GM21723 (cell line): ENCODE results near the gene VSIG10L.

ENCODE experiments used
- ATAC-seq: cut with Tn5 transposase; IDR thresholded peaks from one replicate; pipeline ENCODE4 v1.9.1; 2021; ENCODE audit warnings: mild to moderate bottlenecking, moderate library complexity; ENCODE audit not compliant: unreplicated experiment

Gene VSIG10L

DNA sequence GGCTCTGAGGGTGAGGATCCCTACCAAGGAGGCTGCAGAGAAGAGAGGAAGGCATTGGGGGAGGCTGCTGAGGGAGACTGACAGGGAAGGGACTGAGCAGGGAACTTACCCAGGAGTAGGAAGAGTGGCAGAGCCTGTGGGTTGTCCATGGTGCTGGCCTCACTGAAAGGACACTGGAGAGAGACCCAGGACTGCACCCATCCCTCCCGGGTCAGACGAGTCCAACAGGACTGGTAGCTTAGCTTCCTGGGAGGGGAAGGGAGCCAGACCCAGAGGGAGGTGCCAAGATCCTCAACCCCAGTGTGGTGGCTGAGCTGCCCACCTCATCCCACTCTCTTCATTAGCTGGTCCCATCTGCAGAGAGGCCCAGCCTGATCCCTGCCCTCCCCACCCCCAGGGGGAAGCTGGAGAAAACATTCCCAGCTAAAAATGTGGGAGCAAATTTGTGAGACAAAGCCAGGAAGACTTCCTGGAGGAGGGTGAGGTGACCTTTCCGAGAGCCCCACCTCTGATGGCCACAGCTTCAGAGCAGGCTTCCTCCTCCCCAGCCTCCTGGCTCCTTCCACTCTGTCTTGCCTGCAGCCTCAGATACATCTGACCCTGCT, at the start of gene VSIG10L:
Gene VSIG10L (minus strand): TSS at position 164 of the 605 bp plus-strand sequence. CDS start 15 bp downstream, at position 149.
- no peak for ATAC-seq

DNA sequence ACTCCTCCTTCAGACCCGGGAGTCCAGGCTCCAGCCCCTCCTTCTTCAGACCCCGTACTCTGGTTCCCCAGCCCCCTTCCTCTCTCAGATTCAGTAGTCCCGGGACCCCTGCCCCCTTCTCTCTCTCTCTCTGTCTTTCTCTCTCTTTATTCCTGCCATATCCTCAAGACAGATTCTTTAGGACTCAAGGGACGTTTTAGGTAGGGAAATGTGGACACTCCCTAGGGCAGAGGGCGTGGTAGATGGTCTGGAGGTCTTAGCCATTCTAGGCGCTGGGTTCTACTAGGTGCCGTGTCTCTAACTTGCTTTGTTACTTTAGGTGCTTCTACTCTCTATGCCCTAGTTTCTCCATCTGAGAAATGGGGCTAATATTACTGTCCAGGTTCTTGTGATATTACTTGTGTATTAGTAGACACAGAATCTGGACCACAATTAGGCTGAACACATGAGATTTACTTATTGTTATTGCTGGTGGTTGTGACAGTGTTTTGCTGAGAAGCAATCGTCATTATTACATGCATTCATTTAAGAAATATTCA, 49.2 kb upstream of the VSIG10L start:
- ATAC-seq, result no peak

DNA sequence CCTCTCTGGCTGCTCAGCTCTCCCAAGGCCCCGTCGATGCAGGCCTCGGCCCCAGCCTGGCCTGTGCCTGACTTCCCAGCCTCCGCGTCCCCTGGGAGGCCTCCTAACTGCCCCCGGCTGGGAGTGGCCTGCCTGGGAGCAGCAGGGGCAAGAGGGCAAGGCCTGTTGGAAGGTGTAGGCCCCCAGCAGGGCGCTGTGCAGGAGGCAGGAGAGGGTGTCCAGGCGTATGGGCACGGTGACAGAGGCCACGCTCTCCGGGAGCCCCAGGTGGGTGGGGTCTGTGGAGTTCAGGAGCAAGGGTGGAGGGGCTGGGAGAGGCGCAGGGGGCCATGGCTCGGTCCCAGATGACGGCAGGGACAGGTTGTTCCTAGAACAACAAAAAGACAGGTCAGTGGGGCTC, 47.2 kb upstream of the VSIG10L start:
- no peak for ATAC-seq

- no peak for ATAC-seq
Observed at GRCh38 chr19:51387924-51388389, 46.0 kb upstream of the VSIG10L start, which contains the start of gene LIM2. Gene LIM2 (minus strand): TSS chr19:51387974. CDS start chr19:51387443, 531 bp downstream.

DNA sequence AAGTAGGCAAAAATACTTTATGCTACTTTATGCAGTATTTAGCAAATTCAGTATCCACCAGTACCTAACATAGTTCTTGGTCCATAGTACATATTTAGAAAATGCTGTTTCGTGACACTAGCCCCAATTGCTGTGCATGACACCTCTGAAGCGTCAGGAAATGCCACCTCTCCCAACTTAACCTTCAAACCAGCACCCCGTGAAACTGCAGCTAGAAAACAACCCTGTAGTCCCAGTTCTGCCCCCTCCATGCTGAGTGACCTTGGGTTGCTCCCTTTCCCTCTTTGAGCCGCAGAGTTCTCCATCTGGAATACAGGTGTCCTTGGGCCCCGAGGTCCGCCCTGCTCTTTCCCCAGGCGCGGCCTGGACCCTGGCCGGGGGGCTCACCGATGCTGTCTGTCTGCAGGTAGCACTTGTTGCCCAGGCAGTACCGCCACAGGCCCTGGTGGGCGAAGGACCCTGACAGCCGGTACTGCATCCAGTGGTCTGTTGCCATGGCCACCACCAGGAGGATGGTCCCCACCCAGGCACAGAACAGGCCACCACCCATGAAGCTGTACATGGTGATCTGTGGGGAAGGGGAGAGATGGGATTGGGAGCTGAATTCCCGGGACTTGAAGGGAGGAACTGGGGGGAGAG, 45.1 kb upstream of the VSIG10L start:
- no peak for ATAC-seq

DNA sequence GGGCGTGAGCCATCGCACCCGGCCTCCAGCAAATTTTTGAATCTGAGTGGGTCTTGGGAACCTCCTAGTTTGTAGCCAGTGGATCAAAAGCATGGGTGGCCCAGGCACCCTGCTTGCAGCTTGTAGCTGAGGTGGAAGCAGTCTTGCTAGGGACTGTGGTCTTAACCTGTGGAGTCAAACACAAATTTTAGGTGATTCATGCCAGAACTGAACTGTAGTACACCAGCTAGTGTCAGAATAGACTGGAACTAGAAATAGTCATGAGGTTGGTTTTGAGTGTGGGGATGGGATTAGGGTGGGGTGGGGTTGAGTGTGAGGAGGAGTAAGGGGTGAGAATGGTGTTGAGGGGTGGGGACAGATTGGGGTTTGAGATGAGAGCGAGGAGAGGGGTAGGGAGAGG, 40.1 kb upstream of the VSIG10L start:
- no peak for ATAC-seq

DNA sequence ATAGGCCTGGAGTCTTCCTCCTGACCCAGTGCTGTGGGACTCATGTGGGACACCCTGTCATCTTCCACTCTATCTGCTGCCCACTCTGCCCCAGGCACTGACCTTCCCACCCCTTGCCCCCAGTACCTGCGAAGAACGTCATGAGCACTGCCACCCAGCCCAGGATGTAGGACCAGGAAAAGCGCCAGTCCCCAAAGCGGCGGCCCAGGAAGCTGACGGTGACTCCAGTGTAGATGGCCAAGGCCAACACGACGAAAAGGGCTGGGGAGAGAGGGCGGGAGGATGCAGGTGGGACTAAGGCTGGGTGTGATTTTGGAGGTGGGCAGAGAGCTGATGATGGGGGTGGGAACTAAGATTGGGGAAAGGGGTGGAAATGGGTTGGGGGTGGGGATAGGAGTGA, 38.4 kb upstream of the VSIG10L start:
- ATAC-seq, result no peak

DNA sequence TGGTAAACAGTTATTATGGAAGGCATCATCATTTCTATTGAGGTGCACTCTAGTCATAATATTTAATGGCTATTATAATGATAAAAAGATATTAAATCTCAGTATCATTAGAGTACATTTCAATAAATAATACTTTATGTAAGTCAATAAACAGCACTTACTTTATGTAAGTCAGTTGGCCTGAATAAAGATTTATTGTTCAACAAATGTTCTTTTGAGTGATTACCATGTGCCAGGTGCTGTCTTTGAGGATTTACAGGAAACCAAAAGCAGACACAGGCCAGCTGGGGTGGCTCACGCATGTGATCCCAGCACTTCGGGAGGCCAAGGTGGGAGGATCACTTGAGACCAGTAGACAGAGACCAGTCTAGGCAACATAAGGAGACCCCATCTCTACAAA, 35.5 kb upstream of the VSIG10L start:
- no peak for ATAC-seq

- no peak for ATAC-seq
Observed at GRCh38 chr19:51375504-51376221, 33.7 kb upstream of the VSIG10L start.

GRCh38 chr19:51372649-51373504, 30.9 kb upstream of the VSIG10L start, which contains the start of gene NKG7:
Gene NKG7 (minus strand): TSS chr19:51372654. CDS start chr19:51372535, 119 bp downstream.
- no peak for ATAC-seq

GRCh38 chr19:51372021-51372648, 30.2 kb upstream of the VSIG10L start:
- no peak for ATAC-seq

DNA sequence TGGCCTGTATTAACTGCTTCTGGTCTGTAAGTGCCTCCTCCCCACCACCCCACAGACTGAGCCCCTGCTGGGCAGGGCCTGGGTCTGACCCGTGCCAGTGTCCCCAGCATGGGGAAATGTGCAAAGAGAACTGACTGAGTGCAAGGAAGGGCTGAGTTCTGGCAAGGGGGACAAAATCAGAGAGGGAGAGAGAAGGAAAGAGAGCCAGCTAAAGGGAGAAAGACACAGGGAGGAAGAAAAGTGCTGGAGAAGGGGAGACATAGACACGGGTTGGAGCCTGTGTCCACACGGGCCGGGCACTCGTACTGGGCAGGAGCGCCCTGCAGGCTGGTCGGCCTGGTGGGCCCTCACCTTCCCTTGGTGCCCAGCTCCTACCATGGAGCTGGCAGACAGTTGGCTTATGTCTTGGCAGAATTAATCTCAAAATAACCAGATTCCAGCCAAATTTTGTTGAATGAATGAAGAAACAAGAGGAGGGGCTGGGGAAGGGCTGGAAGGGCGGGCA, 29.3 kb upstream of the VSIG10L start:
- ATAC-seq, result no peak

- ATAC-seq, result no peak
Observed at GRCh38 chr19:51370230-51370629, 28.3 kb upstream of the VSIG10L start.

- no peak for ATAC-seq
Observed at GRCh38 chr19:51368366-51369282, 26.7 kb upstream of the VSIG10L start, which contains the start of gene CLDND2. Gene CLDND2 (minus strand): TSS chr19:51369003. CDS start chr19:51368577, 426 bp downstream.

GRCh38 chr19:51367565-51368365, 25.8 kb upstream of the VSIG10L start:
- ATAC-seq, result peak; percentile 74

- ATAC-seq, result peak; percentile 13
Observed at GRCh38 chr19:51367255-51367564, 25.3 kb upstream of the VSIG10L start.

DNA sequence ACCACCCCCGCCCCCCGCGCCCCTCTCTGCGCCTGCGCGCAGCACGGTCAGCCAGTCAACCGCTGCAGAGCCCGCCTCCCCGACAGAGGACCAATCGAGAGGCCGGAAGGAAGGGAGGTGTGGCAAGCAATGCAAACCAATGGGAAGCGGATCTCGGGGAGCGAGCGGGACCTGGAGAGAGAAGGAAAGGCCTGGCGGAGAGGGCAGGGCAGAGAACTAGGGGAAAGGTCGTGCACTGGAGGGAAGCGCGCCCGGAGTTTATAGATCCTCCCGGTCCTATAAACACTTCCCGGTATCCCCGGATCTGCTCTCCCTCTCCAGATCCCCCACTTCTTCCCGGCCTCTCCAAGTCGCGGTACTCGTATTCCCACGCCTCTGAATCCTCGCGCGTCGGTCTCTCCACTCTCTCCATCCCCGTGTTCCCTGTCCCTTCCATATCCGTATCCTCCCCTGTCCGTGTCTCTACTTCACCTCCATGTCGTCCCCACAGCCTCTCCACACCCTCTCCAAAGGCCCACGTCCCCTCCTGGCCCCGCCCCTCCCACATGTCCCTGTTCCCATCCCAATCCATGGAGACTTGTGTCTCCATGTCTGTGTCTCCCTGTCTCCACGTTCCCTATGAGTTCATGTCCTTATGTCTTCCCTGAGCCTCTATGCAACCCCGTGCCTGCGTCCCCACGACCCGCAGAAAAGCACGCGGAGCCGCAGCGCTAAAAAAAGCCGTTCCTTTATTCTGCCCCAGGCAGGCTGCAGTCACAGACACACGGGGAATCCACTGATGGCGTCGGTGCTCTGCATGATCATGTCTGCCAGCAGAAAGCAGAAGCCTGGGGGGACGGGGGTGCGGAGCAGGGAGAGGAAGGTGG, 24.7 kb upstream of the VSIG10L start:
- ATAC-seq, result peak; percentile 46
